ENCODE results near the gene NXPE3. TPM values are rescaled to one million over a fixed set of nuclear protein-coding genes. Genes with fewer than 3 reads are reported as not detected.

The NXPE3 gene
- total and polyA plus RNA-seq, 9 of the 15 experiments (the other 6 are each of a cell fraction or from before 2014, with no cell fraction given) = 0.25 to 2.5 (median 0.95) TPM

GRCh38 chr3:101827211-101828174 is 48.5 kb downstream of the NXPE3 start:
- H3K9me3 ChIP-seq (replicated peaks; ENCODE audit: control insufficient read depth, insufficient read depth, low read depth, low read length) = no peaks in the 10 kb centered on the region
- ChIA-PET CTCF (ENCODE audit: low intra/inter-chr PET ratio) (no interaction called here), POLR2A (interaction anchor here (0.5 to 1.8 kb wide), 4 partner anchors 10 to 26 kb away, joined by 3 to 16 read pairs (median 4); partner anchors contain the start of gene NFKBIZ)
- no TSS peak for BruUV-seq (replicated peaks)
- DNase-seq (ENCODE audit: extremely low read depth in 1 of 4, low spot score in 3 of 4) = peak; percentile 23 to 84 (median 40)
- H3K36me3 ChIP-seq (ENCODE audit: control insufficient read depth, insufficient read depth, low read length) = no peaks in the 10 kb centered on the region
- peak overlapping the region; percentile 56 for H3K27ac ChIP-seq (ENCODE audit: extremely low read depth, low read depth, low read length)
- H3K4me3 ChIP-seq = peak overlapping the region; percentile 21
- no peaks in the 10 kb centered on the region for H4K20me1 ChIP-seq (replicated peaks; ENCODE audit: control insufficient read depth, insufficient read depth, low read length)
- 9% methylated on average over 30 of the region's 30 CpGs for WGBS (ENCODE audit: insufficient coverage, low coverage, missing lambda C conversion rate)
- H2AFZ ChIP-seq (ENCODE audit: low read depth, low read length) = peak overlapping the region; percentile 89
- no peaks in the 10 kb centered on the region for H3K27me3 ChIP-seq (ENCODE audit: control insufficient read depth in 2 of 2, insufficient read depth in 2 of 2, low read length in 2 of 2)
- ATAC-seq = peak; percentile 97
- intact Hi-C loops (cut with micrococcal nuclease) (no loop called here), in situ Hi-C loops (cut with MboI) (no loop called here)
- peak overlapping the region; percentile 60 to 75; a peak in 3 of 4 replicates for H3K9ac ChIP-seq (ENCODE audit: insufficient read depth in 1 of 2, low read depth in 2 of 2, low read length in 2 of 2)
- no peaks in the 10 kb centered on the region for H3K79me2 ChIP-seq (ENCODE audit: control insufficient read depth, insufficient read depth, low read length)
- FAIRE-seq = peak; percentile 76
- H3K4me1 ChIP-seq (replicated peaks in 1 of 2; ENCODE audit: control insufficient read depth in 2 of 2, insufficient read depth in 2 of 2, low read length in 2 of 2) = peaks cover 3 to 5% of the 10 kb centered on the region in 2 experiments; a peak in 3 of 5 replicates
- no peaks in the 10 kb centered on the region for H3K9me1 ChIP-seq (ENCODE audit: control insufficient read depth, insufficient read depth, low read length)
- peak overlapping the region; percentile 69 for H3K4me2 ChIP-seq (ENCODE audit: insufficient read depth, low read length)
- 0 out of 2 replicates have a peak, but pooled peaks have one; percentile 5 for TF ChIP-seq PKNOX1 (IDR thresholded peaks at IDR 0.05)
- peak; percentile 6 for TF ChIP-seq ZFP36 (IDR thresholded peaks at IDR 0.05; ENCODE audit: low read depth, low read length, partially characterized antibody)
- TF ChIP-seq L3MBTL2 (IDR thresholded peaks at IDR 0.05) = peak; percentile 93
- no peak for TF ChIP-seq MED1 (CRISPR knock-in tag; IDR thresholded peaks at IDR 0.05; ENCODE audit: borderline replicate concordance)
- peak; percentile 58 to 86 for TF ChIP-seq E2F6 (IDR thresholded peaks at IDR 0.05; ENCODE audit: borderline replicate concordance in 1 of 2, extremely low read depth in 1 of 2, insufficient read depth in 1 of 2, insufficient read length in 1 of 2, low read depth in 1 of 2, low read length in 1 of 2, poor library complexity in 1 of 2, severe bottlenecking in 1 of 2)
- TF ChIP-seq JUN (IDR thresholded peaks at IDR 0.05; ENCODE audit: borderline replicate concordance, low read depth, low read length) = no peak
- TF ChIP-seq JUN (CRISPR knock-in tag; IDR thresholded peaks at IDR 0.05; ENCODE audit: borderline replicate concordance) = no peak
- TF ChIP-seq ZNF766 (CRISPR knock-in tag; conservative IDR thresholded peaks at IDR 0.05) = 0 out of 2 replicates have a peak, but pooled peaks have one; percentile 31
- TF ChIP-seq ZNF592 (IDR thresholded peaks at IDR 0.05) = peak; percentile 31; the same call in 1 of the 2 replicates
- TF ChIP-seq VEZF1 (CRISPR knock-in tag; IDR thresholded peaks at IDR 0.05) = 0 out of 2 replicates have a peak, but pooled peaks have one; percentile 4

Measured in K562 (cell line).